Colonic mucosa (tissue), 4 donors: ENCODE data around the gene GIPC3. TPM values are rescaled to one million over a fixed set of nuclear protein-coding genes. Genes with fewer than 3 reads are reported as not detected.
"Not testable (repeated sequence)": the region's sequence is repeated elsewhere in the genome, so short reads cannot be mapped to it uniquely, and the experiment has no call there.

ENCODE experiments used
- DNase-seq: peaks from one replicate; pipeline ENCODE4 v3.0.0-alpha.2; 2020
- H3K27ac ChIP-seq: fragments of 200-600 bp; one replicate; pipeline ENCODE4 v1.8.0; 2021
- H3K27me3 ChIP-seq: fragments of 200-600 bp; one replicate; pipeline ENCODE4 v1.8.0; 2021
- H3K36me3 ChIP-seq: fragments of 200-600 bp; one replicate; pipeline ENCODE4 v1.8.0; 2021
- H3K4me1 ChIP-seq: fragments of 200-600 bp; one replicate; pipeline ENCODE4 v1.8.0; 2021; ENCODE audit warnings: mild to moderate bottlenecking
- H3K4me3 ChIP-seq: fragments of 200-600 bp; one replicate; pipeline ENCODE4 v1.8.0; 2021
- H3K9ac ChIP-seq, 2 donors: one replicate each; pipeline ENCODE4 v1.7.0; 2013; ENCODE audit warnings: control low read depth in 2 of 2, low read depth in 2 of 2, low read length in 2 of 2
- H3K9me3 ChIP-seq: fragments of 200-600 bp; one replicate; pipeline ENCODE4 v1.8.0; 2021
- intact Hi-C: fragments of 100-400 bp; cut with DNase I; formaldehyde crosslinking; loops from one replicate; pipeline ENCODE4 v1.14.1; 2022
- total RNA-seq, 2 donors: library from RNA; stranded (reverse); fragmentation: NEBNext Ultra II Directional in 1 of 2; extraction: Animal tissue kit (Norgen Biotek cat#: 25700) in 1 of 2; gene quantifications; one replicate each; pipeline ENCODE4 v1.2.1, GENCODE V29; 2021
- TF ChIP-seq, protein P1 (sequence below): fragments of 200-600 bp; IDR thresholded peaks from one replicate; pipeline ENCODE4 v1.8.0; 2022; ENCODE audit warnings: antibody characterized with exemption, mild to moderate bottlenecking
- donor health status: healthy.
- donor health status: DM: no; HTN: no; CAD: no.
- donor health status: DM: no; HTN: no; CAD: no.

Gene GIPC3
- total RNA-seq, 2 donors from 2014 or later, result 0.40 to 1.1 TPM

DNA sequence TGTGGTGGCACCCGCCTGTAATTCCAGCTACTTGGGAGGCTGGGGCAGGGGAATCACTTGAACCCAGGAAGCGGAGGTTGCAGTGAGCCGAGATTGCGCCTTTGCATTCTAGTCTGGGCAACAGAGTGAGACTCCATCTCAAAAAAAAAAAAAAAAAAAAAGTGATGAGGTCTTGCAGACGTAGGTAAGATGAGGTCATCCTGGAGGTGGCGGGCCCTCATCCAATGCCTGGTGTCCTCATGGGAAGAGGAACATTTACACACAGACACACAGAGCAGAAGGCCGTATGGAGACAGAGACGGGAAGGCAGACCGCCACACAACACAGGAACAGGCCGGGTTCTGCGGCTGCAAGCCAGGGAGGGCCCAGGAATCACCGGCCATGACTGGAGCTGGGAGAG, 36.9 kb downstream of the GIPC3 start:
- no peak overlapping the region for H3K27ac ChIP-seq
- no peaks in the 10 kb centered on the region for H3K27me3 ChIP-seq
- intact Hi-C loops, result no loop called here
- DNase-seq, result no peak
- no peaks in the 10 kb centered on the region for H3K9me3 ChIP-seq
- TF ChIP-seq, protein P1, sequence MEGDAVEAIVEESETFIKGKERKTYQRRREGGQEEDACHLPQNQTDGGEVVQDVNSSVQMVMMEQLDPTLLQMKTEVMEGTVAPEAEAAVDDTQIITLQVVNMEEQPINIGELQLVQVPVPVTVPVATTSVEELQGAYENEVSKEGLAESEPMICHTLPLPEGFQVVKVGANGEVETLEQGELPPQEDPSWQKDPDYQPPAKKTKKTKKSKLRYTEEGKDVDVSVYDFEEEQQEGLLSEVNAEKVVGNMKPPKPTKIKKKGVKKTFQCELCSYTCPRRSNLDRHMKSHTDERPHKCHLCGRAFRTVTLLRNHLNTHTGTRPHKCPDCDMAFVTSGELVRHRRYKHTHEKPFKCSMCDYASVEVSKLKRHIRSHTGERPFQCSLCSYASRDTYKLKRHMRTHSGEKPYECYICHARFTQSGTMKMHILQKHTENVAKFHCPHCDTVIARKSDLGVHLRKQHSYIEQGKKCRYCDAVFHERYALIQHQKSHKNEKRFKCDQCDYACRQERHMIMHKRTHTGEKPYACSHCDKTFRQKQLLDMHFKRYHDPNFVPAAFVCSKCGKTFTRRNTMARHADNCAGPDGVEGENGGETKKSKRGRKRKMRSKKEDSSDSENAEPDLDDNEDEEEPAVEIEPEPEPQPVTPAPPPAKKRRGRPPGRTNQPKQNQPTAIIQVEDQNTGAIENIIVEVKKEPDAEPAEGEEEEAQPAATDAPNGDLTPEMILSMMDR, result no peak
- H3K4me3 ChIP-seq, result no peak overlapping the region
- H3K4me1 ChIP-seq, result peaks cover 11% of the 10 kb centered on the region
- H3K36me3 ChIP-seq, result no peaks in the 10 kb centered on the region
- H3K9ac ChIP-seq, result no peak overlapping the region

- TF ChIP-seq, protein P1, result no peak
- H3K9me3 ChIP-seq, result no peaks in the 10 kb centered on the region
- no peak overlapping the region for H3K4me3 ChIP-seq
- DNase-seq, result no peak
- H3K36me3 ChIP-seq, result no peaks in the 10 kb centered on the region
- no peaks in the 10 kb centered on the region for H3K27me3 ChIP-seq
- no peak overlapping the region for H3K27ac ChIP-seq
- intact Hi-C loops, result no loop called here
- H3K9ac ChIP-seq, result no peak overlapping the region
- peaks cover 14% of the 10 kb centered on the region for H3K4me1 ChIP-seq
Observed at GRCh38 chr19:3623716-3624115, 38.4 kb downstream of the GIPC3 start.

- TF ChIP-seq, protein P1, result no peak
- intact Hi-C loops, result no loop called here
- DNase-seq, result no peak
Observed at GRCh38 chr19:3625996-3626472, 40.8 kb downstream of the GIPC3 start.

DNA sequence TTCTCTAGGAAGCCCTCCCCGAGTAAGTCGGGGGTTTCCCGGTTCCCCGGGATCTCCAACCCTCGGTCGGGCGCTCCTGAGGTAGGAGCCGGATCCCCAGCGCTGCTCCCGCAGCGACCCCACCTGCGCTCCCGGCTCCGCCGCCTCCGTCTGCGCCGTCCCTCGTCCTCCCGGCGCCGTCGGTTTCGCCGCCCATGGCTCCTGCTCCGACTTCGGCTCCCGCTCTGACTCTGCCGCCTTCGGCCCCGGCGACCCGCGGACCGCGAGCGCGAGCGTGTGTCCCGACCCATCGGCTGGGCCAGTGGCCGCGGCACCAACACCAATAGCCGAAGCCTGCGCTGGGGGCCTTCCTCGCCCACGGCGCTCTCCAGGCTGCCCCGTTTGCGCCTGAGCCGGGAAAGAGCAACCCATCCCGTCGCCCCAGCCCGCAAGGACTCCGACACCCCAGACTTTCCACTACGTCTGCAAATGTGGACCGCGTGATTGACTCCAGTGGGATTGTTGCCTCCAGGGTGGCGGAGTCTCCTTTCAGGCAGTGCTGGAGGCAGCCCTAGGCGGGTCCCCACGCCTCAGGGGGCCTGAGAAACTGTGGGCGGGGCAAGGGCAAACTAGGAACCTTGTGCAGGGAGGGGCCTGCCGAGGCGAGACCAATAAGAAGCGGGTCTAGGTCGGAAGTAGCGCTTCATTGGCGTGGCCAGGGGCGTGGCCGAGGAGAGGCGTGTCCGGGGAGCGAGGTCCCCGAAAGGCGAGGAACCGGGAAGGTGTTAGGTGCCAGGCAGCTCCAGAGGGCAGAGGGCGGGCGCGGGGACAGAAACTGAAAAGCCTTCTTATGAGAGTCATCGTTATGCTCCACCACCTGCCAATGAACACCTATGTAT, 41.4 kb downstream of the GIPC3 start, which contains the start of gene CACTIN:
Gene CACTIN, minus strand, starts transcription at position 318 of the 878 bp plus-strand sequence. Its CDS starts 28 bp downstream, at position 290.
- Histone ChIP-seq H3K4me1 (peaks cover 14% of the 10 kb centered on the region), H3K9ac (peak within 1 kb of the TSS; percentile 66 to 81), H3K36me3 (no peaks in the 10 kb centered on the region), H3K27ac (peak within 1 kb of the TSS; percentile 77), H3K4me3 (peak within 1 kb of the TSS; percentile 97), H3K27me3 (no peaks in the 10 kb centered on the region), H3K9me3 (no peaks in the 10 kb centered on the region)
- peak; percentile 100 for DNase-seq
- TF ChIP-seq, protein P1, result no peak
- intact Hi-C loops, result no loop called here

More at GRCh38 chr19:3625996-3626472, 40.8 kb downstream of the GIPC3 start:
- Histone ChIP-seq H3K4me3 (peak overlapping the region; percentile 97), H3K36me3 (no peaks in the 10 kb centered on the region), H3K9me3 (no peaks in the 10 kb centered on the region), H3K27me3 (no peaks in the 10 kb centered on the region), H3K27ac (peak overlapping the region; percentile 77), H3K9ac (peak overlapping the region; percentile 66 to 81), H3K4me1 (peaks cover 14% of the 10 kb centered on the region)

- Histone ChIP-seq H3K9me3 (no peaks in the 10 kb centered on the region), H3K27ac (peak overlapping the region; percentile 77), H3K4me1 (peaks cover 14% of the 10 kb centered on the region), H3K36me3 (no peaks in the 10 kb centered on the region), H3K4me3 (peak overlapping the region; percentile 97), H3K27me3 (no peaks in the 10 kb centered on the region), H3K9ac (peak overlapping the region in 1 of 2 donors; percentile 8)
- TF ChIP-seq, protein P1, result no peak
- peak; percentile 35 for DNase-seq
- intact Hi-C loops, result no loop called here
Observed at GRCh38 chr19:3627351-3627723, 42.1 kb downstream of the GIPC3 start.

DNA sequence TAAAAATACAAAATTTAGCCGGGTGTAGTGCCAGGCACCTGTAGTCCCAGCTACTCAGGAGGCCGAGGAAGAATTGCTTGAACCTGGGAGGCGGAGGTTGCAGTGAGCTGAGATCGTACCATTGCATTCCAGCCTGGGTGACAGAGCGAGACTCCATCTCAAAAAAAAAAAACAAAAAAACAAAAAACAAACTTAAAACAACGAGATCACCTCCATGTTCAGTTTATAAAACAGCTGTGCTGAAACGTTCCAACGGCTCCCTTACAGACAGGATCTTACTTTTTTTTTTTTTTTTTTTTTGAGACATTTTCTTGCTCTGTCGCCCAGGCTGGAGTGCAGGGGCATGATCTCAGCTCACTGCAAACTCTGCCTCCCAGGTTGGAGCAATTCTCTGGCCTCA, 43.5 kb downstream of the GIPC3 start:
- DNase-seq, intact Hi-C loops: not testable (repeated sequence)

More for the DNA sequence above, 43.5 kb downstream of the GIPC3 start:
- not testable (repeated sequence) for H3K36me3 ChIP-seq, H3K9me3 ChIP-seq, H3K9ac ChIP-seq, H3K27ac ChIP-seq, H3K4me3 ChIP-seq, H3K27me3 ChIP-seq
- H3K4me1 ChIP-seq, result peaks cover 14% of the 10 kb centered on the region
